Measurements from ENCODE around the gene LCORL.

The LCORL gene

DNA sequence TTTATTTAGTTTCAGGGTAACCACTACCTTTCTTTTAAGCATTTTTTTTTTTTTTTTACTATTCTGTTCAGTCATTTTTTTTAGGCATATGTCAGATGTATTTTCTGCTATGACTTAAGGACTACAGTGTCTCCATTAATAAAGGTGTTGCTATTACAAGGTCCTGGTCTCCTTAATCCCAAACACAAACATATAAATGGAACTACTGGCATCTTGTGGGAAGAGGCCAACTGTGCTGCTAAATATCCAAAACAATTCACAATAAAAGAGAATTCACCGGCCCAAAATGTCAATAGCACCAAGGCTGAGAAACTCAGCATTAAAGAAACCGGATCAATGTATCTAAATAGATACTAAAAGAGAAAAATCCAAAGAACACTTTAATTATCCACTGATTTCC is 26.4 kb downstream of the LCORL start:
- Histone ChIP-seq H3K27me3 (no peaks in the 10 kb centered on the region), H3K4me3 (no peak overlapping the region), H3K27ac (no peak overlapping the region), H3K4me1 (no peaks in the 10 kb centered on the region), H3K9me3 (no peaks in the 10 kb centered on the region), H3K36me3 (no peaks in the 10 kb centered on the region)
- intact Hi-C loops (cut with DNase I; ENCODE audit: low total_unique reads): no loop called here
- TF ChIP-seq, protein P1, sequence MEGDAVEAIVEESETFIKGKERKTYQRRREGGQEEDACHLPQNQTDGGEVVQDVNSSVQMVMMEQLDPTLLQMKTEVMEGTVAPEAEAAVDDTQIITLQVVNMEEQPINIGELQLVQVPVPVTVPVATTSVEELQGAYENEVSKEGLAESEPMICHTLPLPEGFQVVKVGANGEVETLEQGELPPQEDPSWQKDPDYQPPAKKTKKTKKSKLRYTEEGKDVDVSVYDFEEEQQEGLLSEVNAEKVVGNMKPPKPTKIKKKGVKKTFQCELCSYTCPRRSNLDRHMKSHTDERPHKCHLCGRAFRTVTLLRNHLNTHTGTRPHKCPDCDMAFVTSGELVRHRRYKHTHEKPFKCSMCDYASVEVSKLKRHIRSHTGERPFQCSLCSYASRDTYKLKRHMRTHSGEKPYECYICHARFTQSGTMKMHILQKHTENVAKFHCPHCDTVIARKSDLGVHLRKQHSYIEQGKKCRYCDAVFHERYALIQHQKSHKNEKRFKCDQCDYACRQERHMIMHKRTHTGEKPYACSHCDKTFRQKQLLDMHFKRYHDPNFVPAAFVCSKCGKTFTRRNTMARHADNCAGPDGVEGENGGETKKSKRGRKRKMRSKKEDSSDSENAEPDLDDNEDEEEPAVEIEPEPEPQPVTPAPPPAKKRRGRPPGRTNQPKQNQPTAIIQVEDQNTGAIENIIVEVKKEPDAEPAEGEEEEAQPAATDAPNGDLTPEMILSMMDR (IDR thresholded peaks at IDR 0.05): no peak
- DNase-seq: no peak

DNA sequence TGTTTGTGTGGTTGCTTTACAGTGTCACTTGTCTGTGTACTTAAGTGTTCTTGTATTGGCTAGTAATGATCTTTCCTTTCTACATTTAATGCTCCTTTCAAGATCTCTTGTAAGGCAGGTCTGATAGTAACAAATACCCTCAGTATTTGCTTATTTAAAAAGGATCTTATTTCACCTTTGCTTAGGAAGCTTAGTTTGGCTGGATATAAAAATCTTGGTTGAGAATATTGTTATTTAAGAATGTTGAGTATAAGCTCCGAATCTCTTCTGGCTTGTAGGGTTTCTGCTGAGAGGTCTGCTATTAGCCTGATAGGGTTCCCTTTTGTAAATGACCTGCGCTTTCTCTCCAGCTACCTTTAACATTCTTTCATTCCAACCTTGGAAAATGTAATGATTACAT is 35.7 kb downstream of the LCORL start:
- TF ChIP-seq, protein P1 (IDR thresholded peaks at IDR 0.05): no peak
- intact Hi-C loops (cut with DNase I; ENCODE audit: low total_unique reads): no loop called here
- H3K27me3 ChIP-seq: no peaks in the 10 kb centered on the region
- no peak overlapping the region for H3K27ac ChIP-seq
- no peaks in the 10 kb centered on the region for H3K36me3 ChIP-seq
- H3K4me1 ChIP-seq: no peaks in the 10 kb centered on the region
- H3K4me3 ChIP-seq: no peak overlapping the region
- no peak for DNase-seq
- peaks cover 0 to 18% (median 0%) of the 10 kb centered on the region in 3 donors for H3K9me3 ChIP-seq

DNA sequence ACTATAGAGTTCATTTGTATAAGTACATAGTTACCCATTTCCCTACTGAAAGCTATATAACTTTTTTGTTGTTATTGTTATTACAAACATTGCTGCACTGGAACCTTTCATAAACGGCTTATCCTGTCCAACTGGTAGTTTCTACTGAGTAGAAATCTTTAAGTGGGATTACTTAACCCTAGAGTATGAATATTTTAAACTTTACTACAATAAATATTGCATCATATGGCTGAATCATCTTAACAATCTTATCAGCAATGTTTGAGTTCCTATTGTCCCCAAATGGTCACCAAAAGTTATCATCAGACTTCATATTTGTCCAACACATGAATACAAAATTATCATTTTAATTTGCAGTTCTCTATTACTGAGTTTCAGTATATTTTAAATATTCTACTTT is 40.5 kb downstream of the LCORL start:
- H3K27ac ChIP-seq: no peak overlapping the region
- H3K4me3 ChIP-seq: no peak overlapping the region
- no peaks in the 10 kb centered on the region for H3K27me3 ChIP-seq
- peaks cover 0 to 28% (median 0%) of the 10 kb centered on the region in 3 donors for H3K9me3 ChIP-seq
- H3K36me3 ChIP-seq: no peaks in the 10 kb centered on the region
- H3K4me1 ChIP-seq: no peaks in the 10 kb centered on the region
- TF ChIP-seq, protein P1 (IDR thresholded peaks at IDR 0.05): no peak
- DNase-seq: no peak
- intact Hi-C loops (cut with DNase I; ENCODE audit: low total_unique reads): no loop called here

DNA sequence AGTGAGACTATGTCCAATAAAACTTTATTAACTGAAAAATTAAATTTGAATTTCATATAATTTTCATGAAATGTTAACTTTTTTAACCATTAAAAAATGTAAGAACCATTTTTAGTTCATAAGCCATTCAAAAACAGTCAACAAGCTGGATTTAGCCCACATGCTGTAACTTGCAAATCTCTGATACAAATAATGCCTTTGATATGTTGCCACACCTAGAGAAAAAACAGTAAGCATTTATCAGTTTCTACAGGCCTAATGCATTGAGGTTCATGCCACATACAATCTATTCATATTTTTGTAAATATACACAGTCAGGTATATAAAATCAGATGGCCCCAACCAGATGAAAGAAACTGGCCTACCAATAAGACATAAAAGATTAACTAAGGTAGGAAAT is 52.8 kb downstream of the LCORL start:
- TF ChIP-seq, protein P1 (IDR thresholded peaks at IDR 0.05): no peak
- no peak overlapping the region for H3K4me3 ChIP-seq
- H3K36me3 ChIP-seq: no peaks in the 10 kb centered on the region
- no peak overlapping the region for H3K27ac ChIP-seq
- no peaks in the 10 kb centered on the region for H3K4me1 ChIP-seq
- DNase-seq: no peak
- no peaks in the 10 kb centered on the region for H3K27me3 ChIP-seq
- intact Hi-C loops (cut with DNase I; ENCODE audit: low total_unique reads): no loop called here
- no peaks in the 10 kb centered on the region for H3K9me3 ChIP-seq

DNA sequence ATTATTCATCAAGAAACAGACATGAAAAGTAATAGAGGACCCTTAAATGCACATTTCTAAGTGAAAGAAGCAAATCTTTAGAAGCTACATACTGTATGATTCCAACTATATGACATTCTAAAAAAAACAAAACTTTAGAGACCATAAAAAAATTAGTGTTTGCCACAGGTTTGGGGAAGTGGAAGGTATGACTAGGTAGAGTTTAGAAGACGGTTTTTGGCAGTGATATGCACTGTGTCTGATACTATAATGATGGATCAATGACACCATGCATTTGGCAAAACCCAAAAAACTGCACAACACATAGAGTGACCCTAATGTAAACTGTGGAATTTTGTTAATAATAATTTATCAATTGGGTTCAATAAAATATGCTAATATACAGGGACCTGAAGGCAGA is 54.5 kb downstream of the LCORL start:
- no peak overlapping the region for H3K4me3 ChIP-seq
- intact Hi-C loops (cut with DNase I; ENCODE audit: low total_unique reads): no loop called here
- no peaks in the 10 kb centered on the region for H3K27me3 ChIP-seq
- H3K4me1 ChIP-seq: no peaks in the 10 kb centered on the region
- no peak overlapping the region for H3K27ac ChIP-seq
- no peaks in the 10 kb centered on the region for H3K9me3 ChIP-seq
- no peak for DNase-seq
- H3K36me3 ChIP-seq: no peaks in the 10 kb centered on the region
- TF ChIP-seq, protein P1 (IDR thresholded peaks at IDR 0.05): no peak

DNA sequence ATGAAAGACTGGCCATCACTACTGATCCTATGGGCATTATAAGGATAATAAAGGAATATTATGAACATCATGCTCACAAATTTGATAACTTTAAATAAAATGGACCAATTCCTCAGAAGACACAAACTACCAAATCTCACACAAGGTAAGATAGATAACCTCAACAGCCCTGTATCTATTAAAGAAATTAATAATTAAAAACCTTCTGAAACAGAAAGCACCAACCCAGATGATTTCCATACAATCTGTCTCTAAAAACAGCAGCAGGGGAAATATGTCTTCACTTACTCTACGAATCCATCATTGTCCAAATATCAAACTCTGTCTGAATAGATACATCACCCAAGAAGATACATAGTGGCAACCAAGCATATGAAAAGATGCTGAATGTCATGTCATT is 55.2 kb downstream of the LCORL start:
- H3K36me3 ChIP-seq: no peaks in the 10 kb centered on the region
- no peaks in the 10 kb centered on the region for H3K27me3 ChIP-seq
- H3K27ac ChIP-seq: no peak overlapping the region
- no peak overlapping the region for H3K4me3 ChIP-seq
- no peaks in the 10 kb centered on the region for H3K4me1 ChIP-seq
- no peaks in the 10 kb centered on the region for H3K9me3 ChIP-seq
- no peak for DNase-seq
- TF ChIP-seq, protein P1 (IDR thresholded peaks at IDR 0.05): no peak
- intact Hi-C loops (cut with DNase I; ENCODE audit: low total_unique reads): no loop called here
